AG08396 (cell line): Measurements from ENCODE around the gene CPOX.
"Not testable (repeated sequence)": the region's sequence is repeated elsewhere in the genome, so short reads cannot be mapped to it uniquely, and the experiment has no call there.

Experiments
- DNase-seq: peaks from one replicate; pipeline ENCODE4 v3.0.0; 2012; ENCODE audit warnings: low spot score, mixed read lengths

CPOX gene

GRCh38 chr3:98593046-98593936, at the start of gene CPOX:
Gene CPOX (minus strand): TSS chr3:98593611. CDS start chr3:98593504, 107 bp downstream.
- peak; percentile 92 for DNase-seq

- DNase-seq = not testable (repeated sequence)
Measured at GRCh38 chr3:98642769-98643168, 49.4 kb upstream of the CPOX start.

DNA sequence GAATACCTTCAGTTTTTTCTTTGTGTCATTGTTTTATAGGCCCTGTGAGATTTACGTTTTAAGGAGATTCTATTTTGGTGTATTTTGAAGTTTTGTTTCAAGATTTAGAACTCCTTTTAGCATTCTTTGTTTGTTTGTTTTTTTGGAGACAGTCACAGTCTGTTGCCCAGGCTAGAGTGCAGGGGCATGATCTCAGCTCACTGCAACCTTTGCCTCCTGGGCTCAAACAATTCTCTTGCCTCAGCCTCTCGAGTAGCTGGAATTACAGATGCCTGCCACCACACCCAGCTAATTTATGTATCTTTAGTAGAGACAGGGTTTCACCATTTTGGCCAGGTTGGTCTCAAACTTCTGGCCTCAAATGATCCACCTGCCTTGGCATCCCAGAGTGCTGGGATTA, 48.3 kb upstream of the CPOX start:
- DNase-seq = not testable (repeated sequence)

- DNase-seq = not testable (repeated sequence)
Measured at GRCh38 chr3:98638515-98638914, 45.1 kb upstream of the CPOX start.

- DNase-seq = no peak
Measured at GRCh38 chr3:98630416-98630815, 37.0 kb upstream of the CPOX start.

GRCh38 chr3:98628317-98628716, 34.9 kb upstream of the CPOX start:
- DNase-seq = no peak

- no peak for DNase-seq
Measured at GRCh38 chr3:98626151-98626550, 32.7 kb upstream of the CPOX start.

- no peak for DNase-seq
Measured at GRCh38 chr3:98623572-98624280, 30.3 kb upstream of the CPOX start.

GRCh38 chr3:98617841-98618240, 24.4 kb upstream of the CPOX start:
- DNase-seq = no peak

- DNase-seq = no peak
Measured at GRCh38 chr3:98613616-98614015, 20.2 kb upstream of the CPOX start.

DNA sequence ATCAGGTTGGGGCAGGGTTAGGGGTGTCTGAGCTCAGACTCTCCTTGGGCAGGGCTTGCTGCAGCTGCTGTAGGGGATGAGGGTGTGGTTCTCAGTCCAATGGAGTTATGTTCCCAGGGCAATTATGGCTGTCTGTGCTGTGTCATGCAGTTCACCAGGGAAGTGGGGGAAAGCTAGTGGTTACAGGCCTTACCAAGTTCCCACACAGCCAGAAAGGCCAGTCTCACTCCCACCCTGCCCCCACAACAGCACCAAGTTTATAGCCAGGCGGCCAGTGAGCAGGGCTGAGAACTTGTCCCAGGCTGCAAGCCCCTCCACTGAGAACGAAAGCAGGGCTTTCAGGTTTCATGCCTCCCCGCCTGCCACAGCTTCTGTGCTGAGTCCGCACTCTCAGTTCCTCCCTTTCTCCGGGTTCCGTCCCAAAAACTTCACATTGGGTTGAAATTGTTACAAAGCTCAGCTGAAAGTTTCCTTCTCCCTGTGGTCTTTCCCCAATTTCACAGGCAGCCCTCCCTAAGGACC, 19.6 kb upstream of the CPOX start:
- no peak for DNase-seq

DNA sequence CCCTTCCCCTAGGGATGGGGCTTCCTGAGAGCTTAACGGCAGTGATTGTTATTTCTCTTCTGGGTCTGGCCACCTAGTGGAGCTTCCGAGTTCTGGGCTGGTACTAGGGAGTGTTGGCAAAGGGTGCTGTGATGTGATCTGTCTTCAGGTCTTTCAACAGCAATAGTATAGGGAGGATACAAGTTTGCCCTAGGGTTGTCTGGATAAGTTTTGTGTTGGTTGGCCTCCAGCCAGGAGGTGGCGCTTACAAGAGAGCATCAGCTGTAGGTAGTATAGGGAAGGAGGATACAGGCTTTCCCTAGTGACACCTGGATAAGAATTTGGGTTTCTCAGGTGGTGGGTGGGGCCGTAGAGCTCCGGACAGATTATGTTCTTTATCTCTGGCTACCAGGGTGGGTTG, 19.2 kb upstream of the CPOX start:
- DNase-seq = no peak

- DNase-seq = no peak
Measured at GRCh38 chr3:98608029-98608428, 14.6 kb upstream of the CPOX start.

DNA sequence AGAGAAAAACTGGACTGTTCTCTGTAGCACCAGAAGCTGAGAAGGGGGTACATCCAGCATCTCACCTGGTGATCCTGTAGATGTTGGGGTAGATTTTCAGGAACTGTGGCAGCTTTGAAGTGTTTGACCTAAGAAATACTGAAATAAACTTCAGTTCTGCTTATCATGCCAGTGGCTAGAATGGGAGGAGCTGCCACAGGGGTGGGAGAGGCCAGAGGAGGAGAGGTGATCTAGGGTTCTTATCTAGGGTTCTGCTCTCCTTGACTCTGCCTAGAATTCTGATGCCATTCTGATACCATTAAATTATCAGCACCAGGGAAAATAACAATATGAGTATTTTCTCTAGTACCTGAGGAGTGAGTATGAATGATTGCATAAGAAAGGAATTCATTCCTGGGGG, 10.2 kb upstream of the CPOX start:
- no peak for DNase-seq

DNA sequence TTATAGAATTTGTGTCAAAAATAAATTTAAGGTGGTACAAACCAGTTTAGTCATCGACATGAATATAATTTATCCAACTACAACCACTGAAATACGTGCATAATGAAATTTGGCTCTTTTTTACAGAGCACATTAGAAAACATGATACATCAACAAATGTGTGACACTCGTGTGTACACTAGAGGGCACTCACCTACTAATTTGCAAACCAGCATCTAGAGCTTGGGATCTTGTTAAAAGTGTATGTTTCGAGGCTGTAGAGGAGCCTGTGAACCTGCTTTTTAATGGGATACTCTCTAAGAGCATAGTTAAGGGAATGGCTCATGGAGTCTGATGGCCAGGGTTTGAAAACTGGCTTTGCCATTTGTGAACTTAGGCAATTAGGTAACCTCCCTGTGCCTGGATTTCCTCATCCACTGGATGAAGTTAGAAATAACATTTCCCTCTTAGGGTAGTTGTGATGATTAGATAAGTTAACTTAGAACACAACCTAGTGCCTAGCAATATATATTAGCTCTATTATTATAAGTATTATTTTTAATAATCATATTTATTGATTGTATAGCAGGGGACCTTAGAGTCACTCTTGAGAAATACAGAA, 8.8 kb upstream of the CPOX start:
- DNase-seq = peak; percentile 57

- no peak for DNase-seq
Measured at GRCh38 chr3:98601180-98601579, 7.8 kb upstream of the CPOX start.

DNA sequence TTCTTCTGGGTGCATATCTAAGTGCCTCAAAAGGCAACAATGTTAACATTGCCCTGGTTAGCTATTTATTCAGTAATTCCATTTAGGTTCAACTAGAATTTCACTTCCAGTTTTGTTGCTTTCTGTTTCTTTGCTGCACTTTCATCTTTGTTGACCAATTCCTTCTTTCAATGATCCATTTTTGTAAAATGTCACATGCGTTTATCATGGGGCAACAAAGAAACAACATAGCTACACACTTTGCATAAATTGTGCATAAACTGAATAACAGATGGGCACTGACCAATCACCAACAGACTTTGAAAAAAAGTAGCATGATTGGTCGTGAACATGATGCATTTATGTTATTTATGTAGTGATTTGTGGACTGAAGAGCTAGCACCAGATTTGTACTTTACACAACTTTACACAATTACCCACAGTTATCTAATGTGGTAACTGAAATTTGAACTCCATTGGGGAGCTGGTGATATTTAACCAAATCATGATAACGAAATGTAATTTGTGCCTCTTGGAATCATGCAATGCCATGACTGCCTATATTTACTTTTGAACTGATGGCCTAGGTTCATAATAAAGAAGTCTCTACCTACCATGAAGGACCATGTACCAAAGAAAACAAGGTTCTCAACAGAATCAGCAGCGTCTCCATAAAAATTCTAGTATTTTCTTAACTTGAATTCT, 7.1 kb upstream of the CPOX start:
- no peak for DNase-seq

DNA sequence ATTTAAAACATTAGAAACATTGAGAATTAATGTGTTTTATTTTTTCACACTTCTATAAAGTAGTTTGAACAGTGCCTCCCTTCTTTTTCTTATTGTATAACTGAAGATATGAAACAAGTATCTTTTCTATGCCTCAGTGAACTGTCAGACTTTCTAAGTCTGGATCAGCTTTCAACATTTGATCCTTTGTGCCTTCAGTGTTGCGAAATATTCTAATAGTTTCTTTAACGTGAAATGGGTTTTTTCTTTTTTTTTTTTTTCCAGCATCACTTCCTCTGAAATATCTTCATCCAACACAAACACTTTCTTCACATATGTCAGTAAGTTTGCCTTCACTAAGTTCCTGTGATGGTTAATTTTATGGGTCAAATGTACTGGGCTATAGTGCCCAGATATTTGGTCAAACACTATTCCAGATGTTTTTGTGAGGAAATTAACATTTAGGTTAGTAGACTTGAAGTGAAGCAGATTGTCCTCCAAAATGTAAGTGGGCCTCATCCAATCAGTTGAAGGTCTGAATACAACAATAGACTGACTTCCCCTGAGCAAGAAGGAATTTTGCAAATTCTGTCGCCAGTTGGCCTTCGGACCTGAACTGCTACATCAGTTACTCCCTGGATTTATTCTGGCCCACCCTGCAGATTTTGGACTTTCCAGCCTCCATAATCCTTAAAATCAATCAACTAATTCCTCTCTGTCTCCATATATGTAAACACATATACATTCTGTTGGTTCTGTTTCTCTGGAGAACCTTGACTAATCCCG, 6.4 kb upstream of the CPOX start:
- DNase-seq = no peak

DNA sequence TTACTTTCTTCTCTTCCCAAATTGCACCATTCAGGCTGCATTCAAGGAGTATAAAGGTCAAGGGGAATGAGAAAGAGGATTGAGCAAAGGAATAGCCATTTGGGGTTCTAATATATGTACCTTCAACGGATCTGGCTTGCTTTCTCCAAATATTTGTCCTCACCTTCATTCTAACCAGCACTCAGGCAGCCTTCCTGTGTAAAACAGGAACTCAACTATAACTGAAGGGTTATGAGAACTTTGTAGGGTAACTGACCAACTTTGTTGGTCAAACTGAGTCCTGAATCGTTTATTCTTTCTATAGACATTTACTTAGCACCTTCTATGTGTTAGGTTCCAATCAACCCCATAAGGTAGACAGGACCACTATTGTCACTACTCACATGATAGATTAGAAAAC, 5.1 kb upstream of the CPOX start:
- DNase-seq = no peak

DNA sequence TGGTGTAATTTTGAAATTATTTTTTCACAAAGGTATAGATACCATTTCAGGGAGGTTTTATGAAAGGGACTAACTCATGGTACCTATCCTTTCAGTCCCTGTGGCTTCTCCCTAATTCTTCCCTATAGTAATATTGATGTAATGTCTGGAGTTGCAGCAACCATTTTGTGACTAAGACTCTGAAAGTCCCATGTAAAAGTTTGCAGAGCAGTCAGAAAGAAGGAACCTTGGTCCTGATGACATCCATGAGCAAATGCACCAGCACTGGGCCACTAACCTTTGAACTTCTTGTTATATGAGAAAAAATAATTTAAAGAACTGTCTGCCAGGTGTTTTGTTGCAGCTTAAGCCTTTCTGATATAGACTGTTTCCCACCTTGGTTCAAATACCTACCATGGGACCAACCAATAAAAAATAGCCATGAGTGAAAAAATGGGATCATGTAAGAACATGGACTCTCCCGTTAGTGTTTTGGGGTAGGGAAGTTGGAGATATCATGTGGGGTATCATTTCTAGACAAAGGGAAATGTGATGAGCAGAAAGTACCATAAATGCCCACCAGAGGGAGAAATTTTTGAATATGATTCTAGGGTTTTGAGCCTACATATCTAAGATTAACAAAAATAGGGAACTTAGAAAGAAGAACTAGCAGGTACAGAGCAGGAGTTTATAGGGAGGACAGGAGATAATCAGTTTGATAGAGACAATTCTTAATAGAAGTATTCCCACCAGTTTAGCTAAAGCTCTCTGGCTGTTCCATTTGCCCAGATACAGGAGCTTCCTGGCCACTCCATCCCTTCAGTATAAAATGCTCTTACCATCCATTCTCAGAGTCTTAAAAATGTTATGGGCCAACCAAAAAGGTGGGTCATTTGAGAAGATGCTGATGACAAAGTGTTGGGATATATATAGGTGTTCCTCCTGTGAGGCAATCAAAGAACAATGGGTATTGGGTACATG, 3.4 kb upstream of the CPOX start:
- no peak for DNase-seq
